PC-3 (cell line): Measurements from ENCODE around the gene APOBEC2.

Experiments used
- EZH2phosphoT487 ChIP-seq: fragments of 300-600 bp; sonication (generic); IDR thresholded peaks from 2 replicates; pipeline ENCODE4 v1.6.1; 2018; ENCODE audit warnings: mild to moderate bottlenecking, antibody characterized with exemption, low read length, borderline replicate concordance
- TF ChIP-seq, protein P1 (sequence below): fragments of 300-600 bp; sonication (generic); conservative IDR thresholded peaks from 2 replicates; pipeline ENCODE4 v1.5.1; 2017; ENCODE audit warnings: antibody characterized with exemption, low read depth, mild to moderate bottlenecking, low read length

DNA sequence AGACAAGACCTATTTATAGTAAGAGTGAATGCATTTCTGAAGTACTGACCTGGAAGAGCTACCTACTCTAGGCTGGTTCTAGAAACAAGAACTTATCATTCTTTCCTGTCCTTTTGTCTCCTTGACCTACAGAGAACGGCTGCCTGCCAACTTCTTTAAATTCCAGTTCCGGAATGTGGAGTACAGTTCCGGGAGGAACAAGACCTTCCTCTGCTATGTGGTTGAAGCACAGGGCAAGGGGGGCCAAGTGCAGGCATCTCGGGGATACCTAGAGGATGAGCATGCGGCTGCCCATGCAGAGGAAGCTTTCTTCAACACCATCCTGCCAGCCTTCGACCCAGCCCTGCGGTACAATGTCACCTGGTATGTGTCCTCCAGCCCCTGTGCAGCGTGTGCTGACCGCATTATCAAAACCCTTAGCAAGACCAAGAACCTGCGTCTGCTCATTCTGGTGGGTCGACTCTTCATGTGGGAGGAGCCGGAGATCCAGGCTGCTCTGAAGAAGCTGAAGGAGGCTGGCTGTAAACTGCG is 8.3 kb downstream of the APOBEC2 start:
- TF ChIP-seq, protein P1, sequence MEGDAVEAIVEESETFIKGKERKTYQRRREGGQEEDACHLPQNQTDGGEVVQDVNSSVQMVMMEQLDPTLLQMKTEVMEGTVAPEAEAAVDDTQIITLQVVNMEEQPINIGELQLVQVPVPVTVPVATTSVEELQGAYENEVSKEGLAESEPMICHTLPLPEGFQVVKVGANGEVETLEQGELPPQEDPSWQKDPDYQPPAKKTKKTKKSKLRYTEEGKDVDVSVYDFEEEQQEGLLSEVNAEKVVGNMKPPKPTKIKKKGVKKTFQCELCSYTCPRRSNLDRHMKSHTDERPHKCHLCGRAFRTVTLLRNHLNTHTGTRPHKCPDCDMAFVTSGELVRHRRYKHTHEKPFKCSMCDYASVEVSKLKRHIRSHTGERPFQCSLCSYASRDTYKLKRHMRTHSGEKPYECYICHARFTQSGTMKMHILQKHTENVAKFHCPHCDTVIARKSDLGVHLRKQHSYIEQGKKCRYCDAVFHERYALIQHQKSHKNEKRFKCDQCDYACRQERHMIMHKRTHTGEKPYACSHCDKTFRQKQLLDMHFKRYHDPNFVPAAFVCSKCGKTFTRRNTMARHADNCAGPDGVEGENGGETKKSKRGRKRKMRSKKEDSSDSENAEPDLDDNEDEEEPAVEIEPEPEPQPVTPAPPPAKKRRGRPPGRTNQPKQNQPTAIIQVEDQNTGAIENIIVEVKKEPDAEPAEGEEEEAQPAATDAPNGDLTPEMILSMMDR: no peak
- TF ChIP-seq EZH2phosphoT487: no peak
